Astrocyte (in vitro differentiated cells and primary cell): ENCODE data around the gene MUS81. TPM values are rescaled to one million over a fixed set of nuclear protein-coding genes. Genes with fewer than 3 reads are reported as not detected.

ENCODE experiments used
- DNase-seq: peaks from one replicate; pipeline ENCODE4 v3.0.0-alpha.2; 2010; ENCODE audit warnings: low read depth
- FAIRE-seq: peaks from 2 replicates; lab custom pipeline; 2011; peaks lifted over from hg19 to GRCh38; lab: Jason Lieb, UNC
- H2AFZ ChIP-seq: 2 replicates; pipeline ENCODE4 v1.6.0; 2012; ENCODE audit warnings: low read depth, low read length, inconsistent platforms
- H3K27ac ChIP-seq: 2 replicates; pipeline ENCODE4 v1.5.1; 2011; ENCODE audit warnings: low read depth, low read length, inconsistent platforms
- H3K27me3 ChIP-seq: 2 replicates; pipeline ENCODE4 v1.6.0; 2011; ENCODE audit warnings: low read length, inconsistent platforms; ENCODE audit not compliant: insufficient read depth
- H3K36me3 ChIP-seq: 2 replicates; pipeline ENCODE4 v1.5.1; 2011; ENCODE audit warnings: low read length, inconsistent platforms; ENCODE audit not compliant: insufficient read depth
- H3K4me1 ChIP-seq: 2 replicates; pipeline ENCODE4 v1.5.1; 2011; ENCODE audit warnings: low read length, inconsistent platforms; ENCODE audit not compliant: insufficient read depth
- H3K4me2 ChIP-seq: 2 replicates; pipeline ENCODE4 v1.6.0; 2012; ENCODE audit warnings: low read length, inconsistent platforms
- H3K4me3 ChIP-seq: 2 replicates; pipeline ENCODE4 v1.5.1; 2011; ENCODE audit warnings: low read depth, mild to moderate bottlenecking, low read length, inconsistent platforms; ENCODE audit not compliant: insufficient read depth
- H3K79me2 ChIP-seq: 2 replicates; pipeline ENCODE4 v1.6.0; 2012; ENCODE audit warnings: mild to moderate bottlenecking, low read length, inconsistent platforms; ENCODE audit not compliant: insufficient read depth
- H3K9ac ChIP-seq: 2 replicates; pipeline ENCODE4 v1.6.0; 2012; ENCODE audit warnings: mild to moderate bottlenecking, low read length, inconsistent platforms
- H3K9me3 ChIP-seq: 2 replicates; pipeline ENCODE4 v1.5.1; 2012; ENCODE audit warnings: low read depth, mild to moderate bottlenecking, low read length, inconsistent platforms; ENCODE audit not compliant: insufficient read depth
- H4K20me1 ChIP-seq: 2 replicates; pipeline ENCODE4 v1.6.0; 2012; ENCODE audit warnings: low read length, inconsistent platforms; ENCODE audit not compliant: insufficient read depth
- H3K27ac Mint-ChIP-seq: one replicate; pipeline ENCODE4 v1.8.0; 2021; ENCODE audit warnings: mild to moderate bottlenecking, mixed read lengths; ENCODE audit not compliant: unreplicated experiment
- H3K27me3 Mint-ChIP-seq: one replicate; pipeline ENCODE4 v1.8.0; 2021; ENCODE audit warnings: low read depth, mixed read lengths; ENCODE audit not compliant: unreplicated experiment
- H3K36me3 Mint-ChIP-seq: one replicate; pipeline ENCODE4 v1.8.0; 2021; ENCODE audit warnings: low read depth, mixed read lengths; ENCODE audit not compliant: unreplicated experiment
- H3K4me1 Mint-ChIP-seq: one replicate; pipeline ENCODE4 v1.8.0; 2021; ENCODE audit warnings: low read depth, mixed read lengths; ENCODE audit not compliant: unreplicated experiment
- H3K4me3 Mint-ChIP-seq: one replicate; pipeline ENCODE4 v1.8.0; 2021; ENCODE audit warnings: mild to moderate bottlenecking, moderate library complexity, mixed read lengths; ENCODE audit not compliant: unreplicated experiment
- H3K9me3 Mint-ChIP-seq: one replicate; pipeline ENCODE4 v1.8.0; 2021; ENCODE audit warnings: mild to moderate bottlenecking, mixed read lengths; ENCODE audit not compliant: unreplicated experiment
- EZH2 ChIP-seq: IDR thresholded peaks from 2 replicates; pipeline ENCODE4 v1.6.1; 2012; ENCODE audit warnings: mild to moderate bottlenecking, low read length, inconsistent platforms; ENCODE audit not compliant: insufficient read depth
- total RNA-seq: library from RNA; stranded (reverse); gene quantifications from 2 replicates; pipeline ENCODE4 v1.2.1, GENCODE V29; 2021
- TF ChIP-seq, protein P1 (sequence below): IDR thresholded peaks from 2 replicates; pipeline ENCODE4 v1.5.1; 2011; ENCODE audit warnings: low read depth, mild to moderate bottlenecking, inconsistent platforms, low read length, moderate library complexity; ENCODE audit not compliant: insufficient read depth

MUS81 gene
- total RNA-seq, 1 donor from 2014 or later = 59.9 TPM

DNA sequence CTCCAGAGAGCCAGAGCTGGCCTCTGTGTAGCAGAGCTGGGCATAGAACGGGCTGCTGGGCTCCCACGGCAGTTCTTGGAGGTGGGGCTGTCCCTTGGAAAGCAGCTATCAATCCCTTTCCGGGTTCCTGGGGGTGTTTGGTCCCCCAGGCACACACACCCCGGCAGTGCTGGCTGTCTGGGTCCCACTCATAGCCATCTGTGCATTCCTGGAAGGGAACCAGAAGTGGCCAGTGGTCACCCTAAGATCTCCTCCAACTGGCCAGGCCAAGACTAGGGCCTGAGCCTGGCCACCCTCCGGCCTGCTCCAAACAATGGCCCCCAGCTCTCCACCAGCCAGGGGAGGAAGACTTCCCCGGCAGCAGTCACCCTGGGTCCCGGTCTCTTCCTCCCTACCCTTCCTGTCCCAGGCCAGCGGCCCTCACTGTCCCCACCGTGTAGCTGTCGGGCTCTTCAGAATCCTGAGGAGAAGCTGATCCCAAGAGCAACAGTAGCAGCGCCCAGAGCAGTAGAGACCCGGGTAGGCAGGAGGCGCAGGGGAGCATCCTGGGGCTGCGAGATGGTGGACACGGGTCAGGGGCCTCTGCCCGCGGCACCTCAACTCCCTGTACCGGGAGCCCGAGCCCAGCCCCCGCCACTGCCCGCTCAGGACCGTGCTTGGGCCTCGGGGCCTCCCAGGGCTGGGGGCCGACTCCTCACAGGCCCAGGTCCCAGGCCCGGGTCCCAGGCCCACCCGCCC, 11.7 kb downstream of the MUS81 start:
- DNase-seq = no peak

DNA sequence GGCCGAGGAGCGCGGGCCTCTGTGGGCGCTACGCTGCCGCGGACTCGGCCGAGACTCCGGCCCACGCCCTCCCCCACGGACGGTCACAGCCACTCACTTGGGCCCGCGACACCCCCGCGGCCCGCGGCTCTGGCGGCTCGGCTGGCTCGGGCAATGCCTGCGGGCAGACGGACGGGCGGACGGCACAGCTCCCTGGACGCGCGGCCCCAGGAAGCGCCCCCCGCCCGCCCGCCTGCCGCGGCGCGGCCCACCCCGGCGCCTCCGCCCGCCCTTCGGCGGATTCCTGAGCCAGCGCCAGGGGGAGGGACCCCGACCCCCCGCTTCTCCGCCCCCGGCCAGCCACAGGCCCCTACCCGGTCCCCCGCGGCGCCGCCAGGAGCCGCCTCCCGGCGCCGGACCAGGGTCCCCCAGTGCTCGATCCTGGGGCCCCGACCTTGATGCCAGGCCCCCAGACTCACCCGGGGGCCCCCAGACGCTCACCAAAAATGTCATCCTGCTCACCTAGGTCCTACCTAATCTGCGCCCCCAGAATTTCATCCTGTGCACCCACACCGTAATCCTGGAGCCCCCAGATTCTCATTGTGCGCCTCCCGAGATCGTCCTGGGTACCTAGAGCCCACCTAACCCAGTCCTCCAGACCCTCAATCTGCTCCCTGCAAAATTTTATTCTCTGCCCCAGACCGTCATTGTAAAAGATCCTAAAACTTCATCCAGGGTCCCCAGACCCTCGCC, 12.5 kb downstream of the MUS81 start, which contains the start of gene EFEMP2:
TSS of gene EFEMP2 (minus strand) at position 215 of the 732 bp plus-strand sequence. CDS start 446 bp downstream, outside the sequence.
- H3K4me2 ChIP-seq = peak within 1 kb of the TSS; percentile 100
- no peaks in the 10 kb centered on the region for H3K9me3 ChIP-seq
- H3K27ac ChIP-seq = peak within 1 kb of the TSS; percentile 69
- Mint-ChIP-seq H3K9me3 (no peaks in the 10 kb centered on the region), H3K27me3 (no peaks in the 10 kb centered on the region), H3K27ac (peak within 1 kb of the TSS; percentile 93), H3K36me3 (peaks cover 3% of the 10 kb centered on the region), H3K4me3 (peak within 1 kb of the TSS; percentile 91), H3K4me1 (peaks cover 12% of the 10 kb centered on the region)
- peaks cover 47% of the 10 kb centered on the region for H3K79me2 ChIP-seq
- no peak for TF ChIP-seq EZH2
- TF ChIP-seq, protein P1, sequence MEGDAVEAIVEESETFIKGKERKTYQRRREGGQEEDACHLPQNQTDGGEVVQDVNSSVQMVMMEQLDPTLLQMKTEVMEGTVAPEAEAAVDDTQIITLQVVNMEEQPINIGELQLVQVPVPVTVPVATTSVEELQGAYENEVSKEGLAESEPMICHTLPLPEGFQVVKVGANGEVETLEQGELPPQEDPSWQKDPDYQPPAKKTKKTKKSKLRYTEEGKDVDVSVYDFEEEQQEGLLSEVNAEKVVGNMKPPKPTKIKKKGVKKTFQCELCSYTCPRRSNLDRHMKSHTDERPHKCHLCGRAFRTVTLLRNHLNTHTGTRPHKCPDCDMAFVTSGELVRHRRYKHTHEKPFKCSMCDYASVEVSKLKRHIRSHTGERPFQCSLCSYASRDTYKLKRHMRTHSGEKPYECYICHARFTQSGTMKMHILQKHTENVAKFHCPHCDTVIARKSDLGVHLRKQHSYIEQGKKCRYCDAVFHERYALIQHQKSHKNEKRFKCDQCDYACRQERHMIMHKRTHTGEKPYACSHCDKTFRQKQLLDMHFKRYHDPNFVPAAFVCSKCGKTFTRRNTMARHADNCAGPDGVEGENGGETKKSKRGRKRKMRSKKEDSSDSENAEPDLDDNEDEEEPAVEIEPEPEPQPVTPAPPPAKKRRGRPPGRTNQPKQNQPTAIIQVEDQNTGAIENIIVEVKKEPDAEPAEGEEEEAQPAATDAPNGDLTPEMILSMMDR = no peak
- H2AFZ ChIP-seq = peak within 1 kb of the TSS; percentile 78
- DNase-seq = no peak
- H3K9ac ChIP-seq = peak within 1 kb of the TSS; percentile 92
- H3K36me3 ChIP-seq = peaks cover 9% of the 10 kb centered on the region
- peaks cover 31% of the 10 kb centered on the region for H3K4me1 ChIP-seq
- no peak for FAIRE-seq
- no peaks in the 10 kb centered on the region for H3K27me3 ChIP-seq
- peaks cover 40% of the 10 kb centered on the region for H4K20me1 ChIP-seq
- H3K4me3 ChIP-seq = peak within 1 kb of the TSS; percentile 80

More for the DNA sequence above, 11.7 kb downstream of the MUS81 start:
- Mint-ChIP-seq H3K27ac (peak overlapping the region; percentile 80), H3K9me3 (no peaks in the 10 kb centered on the region), H3K36me3 (peaks cover 7% of the 10 kb centered on the region), H3K27me3 (no peaks in the 10 kb centered on the region), H3K4me1 (peaks cover 14% of the 10 kb centered on the region), H3K4me3 (peak overlapping the region; percentile 80)
- H3K4me2 ChIP-seq = peak overlapping the region; percentile 100
- FAIRE-seq = no peak
- H3K4me1 ChIP-seq = peaks cover 33% of the 10 kb centered on the region
- peak overlapping the region; percentile 68 for H3K4me3 ChIP-seq
- no peaks in the 10 kb centered on the region for H3K27me3 ChIP-seq
- TF ChIP-seq, protein P1 = no peak
- no peak for TF ChIP-seq EZH2
- peak overlapping the region; percentile 92 for H3K9ac ChIP-seq
- H3K79me2 ChIP-seq = peaks cover 47% of the 10 kb centered on the region
- no peak overlapping the region for H2AFZ ChIP-seq
- H3K9me3 ChIP-seq = no peaks in the 10 kb centered on the region
- H3K27ac ChIP-seq = peak overlapping the region; percentile 46
- peaks cover 9% of the 10 kb centered on the region for H3K36me3 ChIP-seq
- peaks cover 48% of the 10 kb centered on the region for H4K20me1 ChIP-seq
